ENCODE measurements around the gene NRN1.
"Not testable (repeated sequence)": the region's sequence is repeated elsewhere in the genome, so short reads cannot be mapped to it uniquely, and the experiment has no call there.

NRN1 gene

GRCh38 chr6:5984150-5985089 is 22.3 kb downstream of the NRN1 start:
- DNase-seq (ENCODE audit: low read depth, low spot score), result no peak

DNA sequence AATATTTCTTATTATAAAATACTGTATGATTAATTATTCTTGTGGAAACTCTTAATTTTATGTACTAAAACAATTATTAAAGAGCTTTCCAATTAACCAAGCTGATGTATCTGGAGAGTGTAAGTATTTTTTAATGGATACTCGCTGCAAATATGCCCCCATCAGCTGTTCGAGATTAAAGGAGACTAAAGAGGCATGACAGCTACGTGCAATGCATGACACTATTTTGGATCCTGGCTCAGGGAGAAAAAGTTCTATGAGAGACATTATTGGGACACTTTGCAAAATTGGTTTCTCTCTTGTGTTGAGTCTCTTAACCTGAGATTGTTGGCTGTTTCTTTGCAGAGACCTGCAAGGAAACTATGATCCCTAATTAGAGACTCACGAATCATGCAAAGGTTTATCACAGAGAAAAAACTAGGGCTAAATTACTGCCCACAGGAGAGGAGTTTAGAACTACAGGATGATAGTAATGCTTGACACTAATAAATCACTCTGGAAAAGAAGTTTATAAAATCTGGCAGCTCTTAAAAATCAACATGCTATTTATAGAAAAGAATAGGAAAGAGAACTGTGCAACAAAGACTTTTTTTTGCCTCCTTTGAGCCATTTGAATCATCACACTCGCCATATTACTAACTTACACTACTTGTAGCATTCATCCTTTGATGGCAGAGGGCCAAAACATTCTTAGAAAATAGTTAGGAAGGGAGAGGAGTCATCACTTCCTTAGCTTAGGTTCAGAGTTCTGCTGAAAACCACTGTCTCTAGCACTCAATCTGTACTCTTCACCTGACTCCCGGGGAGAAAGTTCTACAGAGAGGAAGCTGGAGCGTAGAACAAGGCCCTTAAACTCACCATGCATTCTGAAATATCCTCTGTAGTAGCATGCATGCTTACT is 25.3 kb downstream of the NRN1 start:
- DNase-seq (ENCODE audit: low read depth, low spot score), result no peak

GRCh38 chr6:5979650-5980420 is 26.9 kb downstream of the NRN1 start:
- no peak for DNase-seq (ENCODE audit: low read depth, low spot score)

- DNase-seq (ENCODE audit: low read depth, low spot score), result no peak
Observed at GRCh38 chr6:5976811-5977210, 29.9 kb downstream of the NRN1 start.

GRCh38 chr6:5968817-5969734 is 37.6 kb downstream of the NRN1 start:
- DNase-seq (ENCODE audit: low read depth, low spot score), result no peak

- DNase-seq (ENCODE audit: low read depth, low spot score), result not testable (repeated sequence)
Observed at GRCh38 chr6:5968036-5968435, 38.7 kb downstream of the NRN1 start.

- DNase-seq (ENCODE audit: low read depth, low spot score), result no peak
Observed at GRCh38 chr6:5967594-5967993, 39.1 kb downstream of the NRN1 start.

DNA sequence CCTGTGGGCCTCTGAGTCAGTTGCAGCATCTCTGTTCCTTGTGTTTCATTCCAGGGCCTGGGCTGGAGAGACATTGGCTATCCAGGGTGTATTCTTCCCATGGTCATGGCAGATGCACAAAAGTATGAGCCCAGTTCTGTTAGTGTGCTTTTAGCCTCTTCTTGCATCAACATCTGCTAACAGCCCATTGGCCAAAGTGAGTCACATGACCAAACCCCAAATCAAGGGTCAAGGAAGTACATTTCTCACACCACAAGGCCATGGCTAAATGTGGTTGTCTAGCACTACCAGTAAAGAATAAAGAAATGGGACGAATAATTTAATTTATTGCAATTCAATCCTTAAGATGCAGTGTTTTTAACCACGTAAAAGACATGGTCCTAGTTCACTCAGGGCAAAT is 43.9 kb downstream of the NRN1 start:
- no peak for DNase-seq (ENCODE audit: low read depth, low spot score)

DNA sequence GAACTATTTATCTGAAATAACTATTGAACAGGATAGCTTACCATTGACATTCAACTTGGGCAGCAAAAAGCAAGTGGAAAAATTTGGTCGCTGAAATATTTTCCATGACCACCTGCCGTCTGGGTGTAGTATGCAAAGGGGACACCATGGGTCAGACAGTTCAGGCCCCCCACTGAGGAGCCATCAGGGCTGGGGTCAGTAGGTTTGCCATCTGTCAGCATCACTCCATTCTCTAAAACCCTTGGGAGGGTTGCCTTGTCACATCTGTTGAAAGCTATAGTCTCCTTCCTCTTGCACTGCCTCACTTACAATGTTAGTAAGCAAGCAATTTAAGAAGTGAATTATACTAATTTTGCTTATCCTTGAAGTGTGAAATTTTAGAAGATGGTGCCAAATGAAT is 44.9 kb downstream of the NRN1 start:
- DNase-seq (ENCODE audit: low read depth, low spot score), result no peak

DNA sequence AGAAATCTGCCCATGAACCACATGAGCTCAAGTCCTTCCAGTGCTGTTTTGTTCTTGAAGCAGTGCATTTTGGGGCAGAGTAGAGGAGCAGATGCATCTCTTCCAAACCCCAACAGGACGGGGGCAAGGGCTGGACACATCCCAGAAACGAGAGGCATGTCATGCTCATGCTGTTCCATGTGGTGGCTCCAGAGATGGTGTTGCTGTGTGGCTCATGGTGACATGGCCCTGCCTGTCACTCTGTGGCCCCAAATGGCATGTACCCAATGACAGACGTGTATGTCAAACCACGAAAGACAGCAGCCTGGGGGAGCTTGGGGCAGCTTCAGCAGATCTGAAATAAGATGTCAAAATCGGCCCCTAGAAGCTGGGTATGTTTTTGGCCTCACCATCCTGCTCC is 46.3 kb downstream of the NRN1 start:
- DNase-seq (ENCODE audit: low read depth, low spot score), result no peak

GRCh38 chr6:5958921-5959320 is 47.8 kb downstream of the NRN1 start:
- DNase-seq (ENCODE audit: low read depth, low spot score), result no peak

GRCh38 chr6:5956939-5957338 is 49.8 kb downstream of the NRN1 start:
- DNase-seq (ENCODE audit: low read depth, low spot score), result no peak

- no peak for DNase-seq (ENCODE audit: low read depth, low spot score)
Observed at GRCh38 chr6:5950361-5950785, 56.4 kb downstream of the NRN1 start.
